IPS-NIHi11 (cell line): ENCODE measurements around the gene CPO.

Source experiments
- DNase-seq: peaks from one replicate; pipeline ENCODE4 v3.0.0; 2012; ENCODE audit warnings: mixed read lengths, low spot score

Gene CPO

GRCh38 chr2:206974551-206974950, 35.2 kb downstream of the CPO start:
- DNase-seq, result no peak

- no peak for DNase-seq
Observed at GRCh38 chr2:206978746-206979145, 39.4 kb downstream of the CPO start.

DNA sequence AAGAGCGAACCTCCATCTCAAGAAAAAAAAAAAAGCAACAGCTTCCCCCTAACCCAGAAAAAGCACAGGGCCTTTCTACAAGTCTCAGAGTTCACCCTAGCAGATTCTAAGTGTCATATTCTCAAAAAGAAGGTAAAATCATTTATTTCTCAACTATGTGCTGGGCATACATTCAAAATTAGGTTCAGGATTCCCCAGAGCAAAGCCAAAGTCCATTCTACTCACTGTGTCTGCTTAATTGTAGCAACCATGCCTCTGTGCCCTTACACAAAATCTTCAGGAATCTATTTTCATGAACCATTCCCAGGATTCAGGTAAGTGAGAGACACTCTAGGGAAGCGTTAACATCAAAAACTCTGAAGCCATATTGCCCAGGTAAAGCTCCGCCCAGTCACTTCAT, 40.0 kb downstream of the CPO start:
- DNase-seq, result no peak

DNA sequence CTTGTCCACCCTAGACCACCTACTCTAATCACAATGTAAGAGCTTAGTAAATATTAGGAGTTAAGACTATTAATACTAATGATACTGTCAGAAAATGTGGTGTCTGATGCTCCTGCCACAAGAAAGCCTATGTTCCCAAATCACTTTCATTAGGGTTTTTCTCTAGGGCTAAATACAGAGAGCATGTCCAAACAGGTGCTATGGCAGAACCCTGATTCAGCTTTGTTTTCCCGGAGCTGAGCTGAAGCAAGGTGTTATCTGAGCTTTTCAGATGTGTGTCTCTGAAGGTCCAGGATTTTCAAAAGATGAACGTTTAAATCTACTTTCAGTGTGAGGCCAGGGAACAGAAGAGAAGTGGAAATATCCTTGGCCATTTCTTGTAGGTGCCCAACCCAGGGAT, 40.6 kb downstream of the CPO start:
- no peak for DNase-seq

DNA sequence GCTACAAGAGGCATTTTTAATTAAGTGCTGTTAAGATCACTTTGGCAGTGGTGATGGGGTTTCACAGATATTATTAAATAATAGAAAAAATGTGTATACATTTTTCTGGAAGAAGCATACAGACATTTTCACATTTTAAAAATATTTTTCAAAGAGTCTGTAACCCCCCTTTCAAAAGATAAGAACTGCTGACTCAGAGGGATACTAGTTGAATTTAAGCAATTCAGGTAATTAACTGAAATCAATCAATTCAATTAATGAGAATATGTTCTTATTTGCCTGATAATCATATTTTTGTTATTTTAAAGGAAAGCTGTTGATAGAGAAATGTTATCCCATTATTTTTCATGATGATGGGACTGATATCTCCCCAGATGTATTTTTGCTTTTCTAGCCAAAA, 41.1 kb downstream of the CPO start:
- no peak for DNase-seq

DNA sequence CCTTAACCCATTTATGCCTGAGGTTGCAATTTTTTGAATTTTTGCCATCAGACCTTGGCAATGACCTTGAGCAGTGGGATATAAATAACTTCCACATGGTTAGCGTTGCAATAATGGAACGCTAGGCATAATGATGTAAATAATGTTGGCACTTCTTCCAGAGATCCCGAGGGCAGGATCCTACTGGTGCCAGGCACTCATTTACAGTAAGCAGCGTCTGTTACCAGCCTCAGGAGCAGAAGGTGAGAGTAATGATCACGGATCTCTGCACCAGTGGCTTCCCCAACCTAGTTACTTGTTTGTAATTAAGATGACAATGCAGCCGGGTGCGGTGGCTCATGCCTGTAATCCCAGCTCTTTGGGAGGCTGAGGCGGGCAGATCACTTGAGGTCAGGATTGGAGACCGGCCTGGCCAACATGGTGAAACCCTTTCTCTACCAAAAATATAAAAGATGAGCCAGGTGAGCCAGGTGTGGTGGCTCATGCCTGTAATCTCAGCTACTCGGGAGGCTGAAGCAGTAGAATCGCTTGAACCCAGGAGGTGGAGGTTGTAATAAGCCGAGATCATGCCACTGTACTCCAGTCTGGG, 41.9 kb downstream of the CPO start:
- DNase-seq, result no peak

DNA sequence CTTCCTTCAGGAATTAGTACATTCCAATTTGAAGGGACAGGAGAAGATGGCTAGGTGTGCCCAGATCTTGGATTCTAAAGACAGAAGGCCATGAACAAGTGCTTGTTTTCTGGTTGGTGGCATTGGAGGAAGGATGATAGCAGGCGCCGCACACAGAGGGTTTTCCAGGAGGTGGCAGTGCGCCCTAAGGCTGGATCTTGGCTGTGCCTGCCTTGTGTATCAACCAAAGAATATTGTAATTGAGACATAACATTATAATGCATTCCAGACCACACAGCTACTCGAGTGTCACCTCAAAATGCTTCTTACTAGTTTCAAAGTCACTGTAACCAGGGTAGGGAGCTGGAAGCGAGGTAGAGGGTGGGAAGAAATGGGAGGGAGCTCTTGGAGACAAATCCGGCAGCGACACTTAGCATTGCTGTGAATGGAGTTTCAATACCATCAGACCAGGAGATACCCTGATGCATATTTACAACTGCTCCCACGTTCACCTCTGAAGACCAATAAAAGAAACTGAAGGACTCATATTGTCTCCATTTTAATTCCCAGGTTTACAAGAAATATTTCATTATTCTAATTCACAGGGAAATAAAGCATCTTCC, 42.5 kb downstream of the CPO start:
- DNase-seq, result peak; percentile 63

DNA sequence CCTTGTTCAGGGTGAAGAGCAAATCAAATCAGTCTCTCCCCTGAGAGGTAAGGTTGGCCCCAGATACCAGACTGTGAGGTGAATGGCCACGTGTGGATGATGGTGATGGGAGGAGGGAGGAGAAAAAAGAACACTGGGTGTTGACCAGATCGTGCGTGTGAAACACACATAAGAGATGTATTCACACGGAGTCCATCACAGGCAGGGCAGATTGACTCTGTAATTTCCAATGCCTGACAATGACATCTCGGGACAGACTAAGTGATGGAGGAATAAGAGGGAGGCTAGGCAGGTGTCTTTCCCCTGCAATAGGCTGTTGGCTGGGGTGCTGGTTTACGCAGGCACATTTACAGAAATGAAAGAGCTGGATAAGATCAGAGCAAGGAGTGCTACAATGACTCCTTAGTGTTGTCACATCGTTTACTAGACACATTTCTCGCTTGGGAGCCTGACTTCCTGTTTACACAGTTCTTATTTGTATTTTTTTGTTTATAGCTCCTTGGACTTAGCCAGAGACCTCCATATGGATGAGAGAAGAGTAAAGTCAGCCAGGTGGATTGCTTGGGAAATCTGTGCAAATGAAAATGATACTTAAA, 43.1 kb downstream of the CPO start:
- no peak for DNase-seq

- no peak for DNase-seq
Observed at GRCh38 chr2:206983161-206983859, 44.0 kb downstream of the CPO start.

- no peak for DNase-seq
Observed at GRCh38 chr2:206984206-206984605, 44.9 kb downstream of the CPO start.

DNA sequence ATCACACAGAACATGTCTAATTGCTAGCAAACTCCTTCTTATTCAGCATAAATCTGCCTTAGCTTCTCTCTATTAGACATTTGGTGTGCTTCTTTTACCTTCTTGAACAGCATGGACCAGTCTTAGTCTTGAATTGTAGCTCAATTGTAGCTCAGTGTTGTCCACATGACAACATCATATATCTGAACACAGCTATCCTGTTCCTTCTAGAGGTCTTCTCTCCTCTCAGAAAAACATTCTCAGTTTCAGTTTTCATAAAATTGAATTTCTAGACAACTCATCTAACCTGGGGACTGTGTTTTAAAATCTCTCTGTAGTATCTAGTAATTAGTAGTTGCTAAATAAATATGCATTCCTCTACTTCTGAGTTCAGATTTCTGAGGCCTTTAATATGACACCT, 47.6 kb downstream of the CPO start:
- DNase-seq, result no peak

GRCh38 chr2:206987810-206988209, 48.5 kb downstream of the CPO start:
- DNase-seq, result no peak

- DNase-seq, result no peak
Observed at GRCh38 chr2:206988884-206989283, 49.6 kb downstream of the CPO start.

GRCh38 chr2:206989311-206989710, 50.0 kb downstream of the CPO start:
- DNase-seq, result peak; percentile 72

GRCh38 chr2:206990360-206990759, 51.0 kb downstream of the CPO start:
- DNase-seq, result no peak

DNA sequence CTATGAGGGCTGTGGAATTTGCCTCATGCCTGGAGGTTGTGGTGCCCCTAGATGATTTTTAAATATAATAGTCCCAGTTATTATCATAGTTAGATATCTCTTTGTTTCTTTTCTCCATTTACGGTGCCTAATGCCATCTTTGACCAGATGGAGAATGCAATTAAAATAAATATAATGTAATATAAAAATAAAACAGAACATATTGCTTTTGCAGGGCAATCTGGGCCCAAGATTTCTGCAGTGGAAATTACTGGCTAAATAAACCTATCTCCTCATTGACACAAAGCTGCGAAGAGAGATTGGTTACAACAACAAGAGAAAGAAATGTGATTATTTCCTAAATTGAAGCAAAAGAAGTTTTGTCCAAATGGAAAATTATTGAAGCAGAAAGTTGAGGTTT, 51.8 kb downstream of the CPO start:
- DNase-seq, result no peak

DNA sequence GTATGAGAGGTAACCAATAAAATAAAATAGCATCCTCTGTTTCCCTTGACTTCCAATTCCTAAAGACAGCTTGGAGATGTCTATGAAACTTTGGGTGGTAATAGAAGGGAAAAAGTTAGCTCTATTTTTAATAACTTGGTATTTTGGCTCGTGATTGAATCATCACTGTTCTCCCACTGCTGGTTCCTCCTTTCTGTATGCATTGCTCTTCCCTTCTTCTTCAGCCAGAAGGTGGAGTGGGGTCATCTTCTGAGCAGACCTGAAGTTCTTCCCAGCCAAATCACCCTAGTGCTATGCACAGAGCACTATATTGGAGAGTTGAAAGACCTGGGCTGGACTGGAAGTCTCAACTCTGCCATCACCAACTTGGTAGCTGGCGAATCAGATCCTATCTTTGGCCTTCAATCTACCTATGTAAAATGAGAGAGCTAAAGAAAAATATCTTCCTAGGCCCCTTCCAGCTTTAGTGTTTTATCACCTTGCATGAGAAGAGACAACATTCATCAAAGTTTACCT, 54.1 kb downstream of the CPO start:
- no peak for DNase-seq

- DNase-seq, result no peak
Observed at GRCh38 chr2:206993964-206994363, 54.6 kb downstream of the CPO start.

- DNase-seq, result no peak
Observed at GRCh38 chr2:206996556-206997065, 57.3 kb downstream of the CPO start.

DNA sequence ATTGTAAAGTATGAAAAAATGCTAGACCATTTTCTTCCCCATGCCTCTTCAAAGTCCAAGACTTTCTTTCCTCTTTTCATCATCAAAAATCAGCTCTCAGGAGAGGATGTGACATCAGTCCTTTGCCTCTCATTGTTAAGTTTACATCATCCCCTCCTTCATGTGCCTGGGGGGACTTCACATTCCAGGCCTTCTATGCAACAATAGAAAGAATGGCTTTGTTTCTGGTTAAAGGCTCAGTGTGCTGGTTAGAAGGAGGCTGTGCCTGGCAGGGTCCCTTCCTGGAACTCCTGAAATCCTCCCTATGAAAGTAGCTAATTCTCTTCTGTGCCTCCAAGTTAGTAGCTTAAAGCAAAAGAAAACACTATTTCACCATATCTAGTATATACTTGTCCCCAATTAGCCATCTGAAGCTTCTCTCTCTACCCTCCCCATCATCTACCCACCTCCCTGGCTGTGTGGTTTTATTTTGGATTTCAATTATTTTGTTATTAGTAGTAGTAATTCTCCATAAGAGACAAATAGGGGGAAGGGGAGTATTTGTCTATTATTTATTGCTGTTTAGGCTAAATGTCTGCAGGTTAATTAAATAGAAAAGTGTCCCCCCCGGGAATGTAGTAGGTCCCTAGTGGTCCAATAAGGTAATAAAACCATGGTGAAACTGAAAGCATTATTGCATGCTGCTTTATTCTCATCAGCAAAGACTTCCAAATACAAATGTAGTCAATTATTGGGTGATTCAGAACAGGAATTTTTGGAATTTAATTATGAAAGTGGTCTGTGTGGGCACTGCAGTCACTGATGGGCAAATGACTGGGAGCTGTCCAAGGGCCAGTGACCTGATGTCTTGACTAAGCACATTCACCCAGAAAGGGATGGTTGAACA, 69.0 kb downstream of the CPO start:
- DNase-seq, result peak; percentile 74

DNA sequence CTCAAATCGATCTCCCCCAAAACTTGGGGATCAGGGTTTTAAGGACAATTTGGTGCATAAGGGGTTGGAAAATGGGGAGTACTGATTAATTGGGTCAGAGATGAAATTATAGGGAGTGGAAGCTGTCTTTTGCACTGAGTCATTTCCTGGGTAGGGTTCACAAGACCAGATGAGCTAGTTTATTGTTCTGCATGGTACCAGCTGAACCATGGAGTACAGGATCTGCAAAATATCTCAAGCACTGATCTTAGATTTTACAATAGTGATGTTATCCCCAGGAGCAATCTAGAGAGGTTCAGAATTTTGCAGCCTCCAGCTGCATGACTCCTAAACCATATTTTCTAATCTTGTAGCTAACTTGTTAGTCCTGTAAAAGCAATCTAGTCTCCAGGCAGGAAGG, 73.1 kb downstream of the CPO start:
- no peak for DNase-seq

- DNase-seq, result no peak
Observed at GRCh38 chr2:207014424-207014823, 75.1 kb downstream of the CPO start.
